ENCODE results near the gene ST7.

DNA sequence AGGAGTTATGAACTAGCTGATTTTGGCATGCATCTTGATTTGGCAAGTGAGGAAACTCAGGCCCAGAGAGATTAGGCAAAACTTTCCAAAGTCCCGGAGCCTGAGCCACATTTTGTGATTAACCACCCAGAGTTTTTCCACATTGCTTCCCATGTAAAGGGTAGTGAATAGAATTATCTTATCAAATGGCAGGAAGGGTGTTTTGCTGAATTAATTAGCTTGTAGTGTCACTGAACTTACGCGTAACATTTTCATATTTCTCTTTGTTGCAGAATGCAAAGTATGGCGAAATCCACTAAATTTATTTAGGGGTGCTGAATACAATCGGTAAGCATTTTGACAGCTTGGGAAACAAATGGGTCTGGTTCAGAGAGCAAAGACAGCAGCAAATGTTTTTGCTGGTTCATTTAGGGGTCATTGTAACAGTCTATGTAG lies 176.2 kb downstream of the ST7 start:
- TF ChIP-seq, protein P1, sequence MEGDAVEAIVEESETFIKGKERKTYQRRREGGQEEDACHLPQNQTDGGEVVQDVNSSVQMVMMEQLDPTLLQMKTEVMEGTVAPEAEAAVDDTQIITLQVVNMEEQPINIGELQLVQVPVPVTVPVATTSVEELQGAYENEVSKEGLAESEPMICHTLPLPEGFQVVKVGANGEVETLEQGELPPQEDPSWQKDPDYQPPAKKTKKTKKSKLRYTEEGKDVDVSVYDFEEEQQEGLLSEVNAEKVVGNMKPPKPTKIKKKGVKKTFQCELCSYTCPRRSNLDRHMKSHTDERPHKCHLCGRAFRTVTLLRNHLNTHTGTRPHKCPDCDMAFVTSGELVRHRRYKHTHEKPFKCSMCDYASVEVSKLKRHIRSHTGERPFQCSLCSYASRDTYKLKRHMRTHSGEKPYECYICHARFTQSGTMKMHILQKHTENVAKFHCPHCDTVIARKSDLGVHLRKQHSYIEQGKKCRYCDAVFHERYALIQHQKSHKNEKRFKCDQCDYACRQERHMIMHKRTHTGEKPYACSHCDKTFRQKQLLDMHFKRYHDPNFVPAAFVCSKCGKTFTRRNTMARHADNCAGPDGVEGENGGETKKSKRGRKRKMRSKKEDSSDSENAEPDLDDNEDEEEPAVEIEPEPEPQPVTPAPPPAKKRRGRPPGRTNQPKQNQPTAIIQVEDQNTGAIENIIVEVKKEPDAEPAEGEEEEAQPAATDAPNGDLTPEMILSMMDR (conservative IDR thresholded peaks at IDR 0.05; ENCODE audit: low read depth in 2 of 2), result no peak
- TF ChIP-seq POLR2AphosphoS5 (IDR thresholded peaks at IDR 0.05; ENCODE audit: low read depth) (no peak), EZH2 (IDR thresholded peaks at IDR 0.05; ENCODE audit: low read depth, unreplicated experiment) (no peak), ZNF331 (CRISPR knock-in tag; IDR thresholded peaks at IDR 0.05; ENCODE audit: low read depth) (no peak), JUNB (IDR thresholded peaks at IDR 0.05; ENCODE audit: unreplicated experiment) (no peak), CREB1 (CRISPR knock-in tag; IDR thresholded peaks at IDR 0.05; ENCODE audit: low read depth) (no peak), EZH2phosphoT487 (IDR thresholded peaks at IDR 0.05; ENCODE audit: unreplicated experiment) (no peak)
- TF ChIP-seq, protein P2, sequence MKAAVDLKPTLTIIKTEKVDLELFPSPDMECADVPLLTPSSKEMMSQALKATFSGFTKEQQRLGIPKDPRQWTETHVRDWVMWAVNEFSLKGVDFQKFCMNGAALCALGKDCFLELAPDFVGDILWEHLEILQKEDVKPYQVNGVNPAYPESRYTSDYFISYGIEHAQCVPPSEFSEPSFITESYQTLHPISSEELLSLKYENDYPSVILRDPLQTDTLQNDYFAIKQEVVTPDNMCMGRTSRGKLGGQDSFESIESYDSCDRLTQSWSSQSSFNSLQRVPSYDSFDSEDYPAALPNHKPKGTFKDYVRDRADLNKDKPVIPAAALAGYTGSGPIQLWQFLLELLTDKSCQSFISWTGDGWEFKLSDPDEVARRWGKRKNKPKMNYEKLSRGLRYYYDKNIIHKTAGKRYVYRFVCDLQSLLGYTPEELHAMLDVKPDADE (IDR thresholded peaks at IDR 0.05), result no peak
- TF ChIP-seq, protein P3, sequence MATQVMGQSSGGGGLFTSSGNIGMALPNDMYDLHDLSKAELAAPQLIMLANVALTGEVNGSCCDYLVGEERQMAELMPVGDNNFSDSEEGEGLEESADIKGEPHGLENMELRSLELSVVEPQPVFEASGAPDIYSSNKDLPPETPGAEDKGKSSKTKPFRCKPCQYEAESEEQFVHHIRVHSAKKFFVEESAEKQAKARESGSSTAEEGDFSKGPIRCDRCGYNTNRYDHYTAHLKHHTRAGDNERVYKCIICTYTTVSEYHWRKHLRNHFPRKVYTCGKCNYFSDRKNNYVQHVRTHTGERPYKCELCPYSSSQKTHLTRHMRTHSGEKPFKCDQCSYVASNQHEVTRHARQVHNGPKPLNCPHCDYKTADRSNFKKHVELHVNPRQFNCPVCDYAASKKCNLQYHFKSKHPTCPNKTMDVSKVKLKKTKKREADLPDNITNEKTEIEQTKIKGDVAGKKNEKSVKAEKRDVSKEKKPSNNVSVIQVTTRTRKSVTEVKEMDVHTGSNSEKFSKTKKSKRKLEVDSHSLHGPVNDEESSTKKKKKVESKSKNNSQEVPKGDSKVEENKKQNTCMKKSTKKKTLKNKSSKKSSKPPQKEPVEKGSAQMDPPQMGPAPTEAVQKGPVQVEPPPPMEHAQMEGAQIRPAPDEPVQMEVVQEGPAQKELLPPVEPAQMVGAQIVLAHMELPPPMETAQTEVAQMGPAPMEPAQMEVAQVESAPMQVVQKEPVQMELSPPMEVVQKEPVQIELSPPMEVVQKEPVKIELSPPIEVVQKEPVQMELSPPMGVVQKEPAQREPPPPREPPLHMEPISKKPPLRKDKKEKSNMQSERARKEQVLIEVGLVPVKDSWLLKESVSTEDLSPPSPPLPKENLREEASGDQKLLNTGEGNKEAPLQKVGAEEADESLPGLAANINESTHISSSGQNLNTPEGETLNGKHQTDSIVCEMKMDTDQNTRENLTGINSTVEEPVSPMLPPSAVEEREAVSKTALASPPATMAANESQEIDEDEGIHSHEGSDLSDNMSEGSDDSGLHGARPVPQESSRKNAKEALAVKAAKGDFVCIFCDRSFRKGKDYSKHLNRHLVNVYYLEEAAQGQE (IDR thresholded peaks at IDR 0.05; ENCODE audit: unreplicated experiment), result no peak
